COR-L47 (cell line): ENCODE results near the gene PROP1.
"Not testable (repeated sequence)": the region's sequence is repeated elsewhere in the genome, so short reads cannot be mapped to it uniquely, and the experiment has no call there.

ENCODE experiments used
- DNase-seq: peaks from one replicate; lab custom pipeline; 2025; lab: John Stamatoyannopoulos, UW

Gene PROP1

DNA sequence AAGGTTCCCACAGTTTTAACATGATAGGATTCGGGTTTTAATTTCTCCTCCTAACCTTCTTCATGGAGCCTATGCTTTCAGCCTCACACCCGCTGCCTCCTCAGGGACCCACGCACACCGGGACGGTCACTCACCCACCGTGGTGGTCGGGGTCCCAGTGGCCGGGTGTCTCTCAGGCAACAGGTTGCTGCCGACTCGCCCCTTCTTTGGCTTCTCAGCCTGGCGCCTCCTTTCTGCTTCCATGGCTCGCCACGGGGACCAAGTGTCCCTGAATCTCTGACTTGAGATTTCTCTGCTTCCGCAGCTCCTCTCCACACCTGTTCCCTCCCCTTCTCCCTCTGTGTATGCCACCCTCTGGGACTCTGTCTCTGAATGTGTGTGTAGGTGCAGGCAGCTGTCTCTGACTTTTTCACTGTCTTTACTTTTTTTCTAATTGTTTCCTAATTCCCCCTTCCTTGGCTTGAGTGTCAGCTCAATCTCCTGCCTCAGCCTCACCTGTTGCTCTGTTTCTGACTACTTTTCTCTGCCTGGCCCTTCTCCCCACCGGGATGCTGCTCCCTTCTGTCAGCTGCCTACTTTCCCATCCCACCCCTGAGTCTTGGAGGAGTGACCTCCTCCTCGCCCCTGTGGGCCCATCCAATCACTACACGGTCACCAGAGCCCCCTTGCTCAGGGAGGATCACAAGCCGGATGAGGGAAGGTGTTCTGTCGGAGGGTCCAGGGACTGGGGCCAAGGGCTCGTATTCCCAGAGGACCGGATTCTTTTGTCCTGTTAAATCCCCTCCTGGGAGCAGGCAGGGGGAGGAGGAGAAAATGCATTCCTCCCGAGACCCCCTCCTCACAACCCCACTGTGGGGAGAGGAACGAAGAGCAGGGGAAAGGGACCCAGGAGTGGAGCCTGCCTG lies at the start of gene PROP1:
Gene PROP1 (minus strand): TSS at position 552 of the 905 bp plus-strand sequence. CDS start 309 bp downstream, at position 243.
- no peak for DNase-seq

DNA sequence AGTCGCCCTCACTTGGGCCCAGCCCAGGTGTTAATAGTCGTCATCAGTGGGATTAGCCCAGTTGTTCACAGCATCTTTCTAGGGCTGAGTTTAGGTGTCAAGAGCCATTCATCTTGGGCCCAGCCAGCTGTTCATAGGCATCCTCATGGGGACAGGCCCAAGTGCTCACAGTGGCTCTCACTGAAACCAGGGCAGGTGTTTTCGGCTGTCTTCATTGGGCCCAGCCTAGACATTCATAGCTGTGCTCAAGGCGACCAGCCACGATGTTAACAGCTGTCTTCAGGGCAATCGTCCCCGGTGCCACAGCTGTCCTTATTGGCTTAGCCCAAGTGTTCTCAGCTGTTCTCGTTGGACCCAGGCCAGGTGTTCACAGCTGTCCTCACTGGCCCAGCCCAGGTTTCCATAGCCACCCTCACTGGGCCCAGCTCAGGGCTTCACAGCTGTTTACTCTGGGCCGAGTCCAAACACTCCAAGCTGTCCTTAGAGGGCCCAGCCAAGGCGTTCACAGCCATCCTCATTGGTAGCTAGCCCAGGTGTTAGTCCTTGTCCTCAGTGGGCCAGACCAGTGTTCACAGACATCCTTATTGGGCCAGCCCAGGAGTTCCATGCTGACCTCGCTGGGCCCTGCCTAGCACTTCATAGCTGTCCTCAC lies 23.5 kb upstream of the PROP1 start:
- not testable (repeated sequence) for DNase-seq

DNA sequence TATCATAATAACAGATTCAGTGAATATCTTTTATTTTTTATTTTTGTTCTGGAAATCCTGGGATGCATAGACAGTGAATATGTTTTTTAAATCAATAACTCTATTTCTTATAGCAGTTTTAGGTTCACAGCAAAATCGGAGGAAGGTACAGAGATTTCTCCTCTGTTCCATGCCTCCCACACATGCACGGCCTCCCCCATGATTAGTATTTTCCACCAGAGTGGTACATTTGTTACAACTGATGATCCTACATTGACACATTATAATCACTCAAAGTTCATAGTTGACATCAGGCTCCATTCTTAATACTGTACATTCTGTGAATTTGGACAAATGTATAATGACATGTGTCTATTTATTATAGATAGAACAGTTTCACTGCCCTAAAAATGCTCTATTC lies 16.7 kb upstream of the PROP1 start:
- not testable (repeated sequence) for DNase-seq

DNA sequence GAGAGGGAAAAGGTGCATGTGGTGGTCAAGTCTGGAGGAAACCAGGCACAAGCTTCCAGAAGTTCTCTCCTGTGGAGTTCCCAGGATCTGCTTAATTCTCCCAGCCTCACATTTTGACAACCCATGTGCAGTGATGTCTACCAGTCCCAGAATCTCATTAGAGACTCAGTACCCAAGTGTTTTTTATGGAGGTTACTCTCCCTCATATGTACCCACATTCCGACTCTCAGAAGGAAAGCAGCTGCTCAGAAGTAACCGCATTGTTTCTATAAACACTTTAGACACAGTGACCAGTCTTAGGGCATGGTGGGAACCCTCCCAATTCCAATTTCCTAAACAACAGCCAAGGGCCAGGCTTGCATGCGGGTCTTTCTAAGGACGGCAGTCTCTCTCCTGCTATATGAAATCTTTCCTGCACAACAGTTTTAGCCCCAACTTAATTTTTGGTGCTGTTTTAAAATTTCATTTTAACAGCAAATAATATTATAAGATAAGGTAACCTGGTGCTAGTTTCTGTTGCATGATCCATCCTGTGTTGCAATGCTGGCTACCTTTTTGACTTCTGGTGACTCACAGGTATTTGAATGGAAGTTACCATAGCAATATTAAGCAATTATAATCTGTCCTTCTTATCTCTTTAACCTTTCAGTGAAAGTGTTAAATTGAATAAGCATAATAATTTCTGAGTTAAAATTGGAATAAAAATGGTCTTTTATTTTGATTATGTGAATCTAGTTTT lies 15.9 kb upstream of the PROP1 start:
- DNase-seq, result not testable (repeated sequence)

DNA sequence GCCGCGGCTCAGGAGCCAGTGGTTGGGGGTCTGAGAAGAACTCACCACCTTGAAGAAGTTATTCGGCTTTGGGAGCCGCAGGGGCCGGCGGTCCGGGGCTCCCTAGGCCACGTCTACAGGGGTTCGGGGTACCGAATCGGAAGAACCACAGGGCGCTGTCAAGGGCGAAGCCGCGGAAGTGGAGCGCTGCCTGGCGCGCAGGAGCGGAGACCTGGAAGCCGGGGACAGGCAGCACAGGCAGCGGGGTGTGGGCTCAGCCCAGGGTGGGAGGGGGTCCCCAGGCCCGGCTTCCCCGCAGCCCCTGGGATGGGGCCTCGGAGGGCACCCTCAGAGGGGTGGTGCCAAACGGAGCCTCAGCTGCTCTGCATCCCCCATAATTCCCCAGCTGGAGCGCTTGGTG lies 11.2 kb upstream of the PROP1 start:
- not testable (repeated sequence) for DNase-seq

DNA sequence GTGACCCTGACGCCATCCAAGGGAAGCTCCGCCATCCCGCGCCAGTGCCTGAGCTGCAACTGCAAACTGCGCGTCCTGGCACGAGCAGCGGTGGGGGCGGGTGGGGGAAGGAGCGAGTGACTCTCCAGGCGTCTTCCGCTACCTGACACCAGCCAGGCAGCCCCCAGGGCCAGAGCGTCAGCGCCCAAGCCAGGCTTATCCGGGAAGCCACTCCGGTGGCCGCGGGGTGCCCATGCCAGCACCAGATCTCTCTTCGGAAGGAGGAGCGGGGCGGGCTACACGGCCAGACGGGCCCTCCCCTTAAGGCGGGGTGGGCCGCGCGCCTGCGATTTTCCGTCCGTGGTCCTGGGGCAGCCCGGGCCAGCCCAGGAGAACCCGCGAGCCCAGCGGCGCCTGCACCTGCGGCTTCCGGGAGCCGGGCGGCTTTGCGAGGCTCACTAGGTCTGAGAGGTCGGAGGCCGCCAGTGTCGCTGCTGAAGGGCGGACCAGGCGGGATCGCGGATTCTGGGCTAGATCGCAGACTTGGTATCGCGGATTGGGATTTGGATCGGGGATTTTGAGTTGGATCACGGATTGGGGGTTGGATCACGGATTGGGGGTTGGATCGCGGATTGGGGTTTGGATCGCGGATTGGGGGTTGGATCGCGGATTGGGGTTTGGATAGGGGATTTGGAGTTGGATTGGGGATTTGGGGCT lies 10.6 kb upstream of the PROP1 start:
- not testable (repeated sequence) for DNase-seq

DNA sequence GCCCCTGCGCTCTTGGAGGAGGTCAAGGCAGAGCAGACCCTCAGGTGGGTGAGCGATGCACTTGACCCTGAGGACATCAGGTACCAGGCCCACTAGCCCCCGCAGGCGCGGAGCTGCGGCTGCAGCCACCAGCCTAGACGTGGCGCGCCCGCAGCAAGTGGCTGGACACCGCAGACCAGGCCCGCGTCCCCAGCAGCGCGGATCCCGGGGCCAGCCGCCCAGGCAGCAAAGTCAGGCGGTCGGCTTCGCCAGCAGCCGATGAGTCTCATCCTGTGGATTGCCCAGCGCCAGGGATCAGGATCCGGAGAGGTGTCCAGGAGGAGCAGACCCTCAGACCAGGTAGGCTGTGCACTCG lies 10.1 kb upstream of the PROP1 start:
- DNase-seq, result not testable (repeated sequence)

DNA sequence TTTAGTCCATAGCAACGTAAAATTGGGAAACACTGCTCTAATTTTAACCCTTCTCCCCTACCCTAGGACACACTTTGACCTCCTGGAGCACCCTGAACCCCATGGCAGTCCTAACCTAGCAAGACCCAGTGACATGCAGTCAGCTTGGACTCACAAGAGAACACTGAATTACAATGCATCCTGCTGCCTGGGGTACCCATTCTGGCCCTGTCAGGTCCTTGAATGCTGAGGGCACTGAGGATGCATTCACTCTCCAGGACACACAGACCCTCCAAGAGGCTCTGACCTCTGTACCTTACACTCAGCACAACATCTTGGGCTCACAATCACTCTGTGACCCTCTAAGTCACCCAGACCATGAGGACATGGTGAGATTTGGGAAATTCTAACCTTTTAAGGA lies 1.8 kb upstream of the PROP1 start:
- DNase-seq, result no peak

DNA sequence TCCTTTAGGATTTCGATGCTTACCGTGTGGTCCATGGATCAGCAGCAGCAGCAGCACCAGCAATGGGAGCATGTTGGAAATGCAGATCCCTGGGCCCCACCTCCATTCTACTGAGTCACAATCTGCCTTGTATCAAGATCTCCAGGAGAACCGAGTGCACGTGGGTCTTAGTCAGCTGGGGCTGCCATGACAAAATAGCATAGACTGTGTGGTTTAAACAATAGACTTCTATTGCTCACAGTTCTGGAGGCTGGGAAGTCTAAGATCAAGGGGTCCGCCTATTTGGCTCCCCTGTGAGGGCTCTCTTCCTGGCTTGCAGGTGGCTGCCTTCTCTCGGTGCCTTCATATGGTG lies 1.3 kb upstream of the PROP1 start:
- no peak for DNase-seq

DNA sequence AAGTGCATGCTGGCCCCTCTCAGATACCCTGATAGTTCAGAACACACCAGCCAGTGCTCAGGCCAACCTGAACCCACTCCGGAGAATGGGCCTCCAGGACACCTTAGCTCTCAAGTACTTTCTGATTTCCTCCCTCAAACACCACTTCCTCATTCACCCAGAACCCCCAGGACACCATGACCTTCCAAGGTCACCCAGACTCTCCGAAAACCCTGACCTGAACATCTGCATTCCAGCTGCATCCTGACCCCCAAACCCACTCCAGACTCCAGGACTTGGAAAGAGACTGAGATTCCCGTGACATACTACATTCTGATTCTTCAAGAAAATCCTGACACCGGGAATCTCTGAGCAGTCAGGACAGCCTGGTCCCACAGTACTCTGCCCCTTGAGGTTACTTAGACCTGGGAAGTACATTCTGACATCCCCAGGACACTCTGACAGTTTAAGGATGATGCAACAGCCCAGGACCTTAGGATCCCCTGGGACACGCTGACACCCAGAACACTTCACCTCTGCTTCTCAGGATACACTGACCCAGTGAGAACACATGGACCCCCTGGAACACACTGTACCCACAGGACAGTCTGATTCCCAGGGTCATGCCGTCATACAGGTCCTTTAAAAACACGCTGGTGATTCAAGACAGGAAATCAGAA lies 747 bp upstream of the PROP1 start:
- no peak for DNase-seq

DNA sequence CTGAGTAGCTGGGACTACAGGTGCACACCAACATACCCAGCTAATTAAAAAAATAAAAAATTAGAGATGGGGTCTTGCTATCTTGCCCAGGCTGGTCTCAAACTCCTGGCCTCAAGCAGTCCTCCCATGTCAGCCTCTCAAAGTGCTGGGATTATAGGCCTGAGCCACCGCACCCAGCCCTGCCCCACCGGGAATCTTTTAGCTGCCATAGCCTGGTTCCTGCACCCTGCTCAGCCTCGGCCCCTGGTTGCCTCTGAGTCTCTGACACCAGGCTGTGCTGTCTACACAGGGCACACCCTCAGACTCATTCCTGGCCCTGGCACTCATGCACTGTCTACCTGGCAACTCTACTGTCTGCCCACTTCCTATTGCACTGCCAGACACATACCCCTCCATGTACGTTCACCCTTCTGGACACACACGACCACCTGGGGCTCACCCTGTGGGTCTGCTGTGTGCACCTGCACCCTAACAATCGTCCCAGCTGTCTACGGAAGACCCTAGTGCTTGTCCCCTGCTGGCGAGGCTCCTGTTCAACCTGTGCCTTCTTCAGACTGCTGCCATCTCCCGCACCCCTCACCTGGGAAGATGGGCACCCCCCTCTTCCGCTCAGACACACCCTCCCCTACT lies 1.4 kb downstream of the PROP1 start:
- peak; percentile 33 for DNase-seq

DNA sequence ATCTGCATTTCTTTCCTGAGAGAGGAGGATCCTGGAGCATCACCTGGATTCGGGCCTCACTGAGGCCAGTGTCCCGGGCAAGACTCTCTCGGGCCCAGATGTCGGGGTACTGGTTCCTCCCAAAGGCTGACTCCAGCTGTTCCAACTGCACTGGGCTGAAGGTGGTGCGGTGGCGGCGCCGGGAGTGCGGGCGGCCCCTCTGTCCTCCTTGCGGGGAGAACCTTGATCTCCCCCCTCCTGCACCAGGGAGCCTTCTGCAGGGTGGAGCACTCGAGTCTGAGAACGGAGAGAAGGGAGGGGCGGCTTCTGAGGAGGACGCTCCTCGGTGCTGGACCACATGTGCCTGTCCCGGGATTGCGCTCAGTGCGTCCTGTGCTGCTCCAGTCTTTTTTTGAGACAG lies 2.0 kb downstream of the PROP1 start:
- DNase-seq, result no peak

DNA sequence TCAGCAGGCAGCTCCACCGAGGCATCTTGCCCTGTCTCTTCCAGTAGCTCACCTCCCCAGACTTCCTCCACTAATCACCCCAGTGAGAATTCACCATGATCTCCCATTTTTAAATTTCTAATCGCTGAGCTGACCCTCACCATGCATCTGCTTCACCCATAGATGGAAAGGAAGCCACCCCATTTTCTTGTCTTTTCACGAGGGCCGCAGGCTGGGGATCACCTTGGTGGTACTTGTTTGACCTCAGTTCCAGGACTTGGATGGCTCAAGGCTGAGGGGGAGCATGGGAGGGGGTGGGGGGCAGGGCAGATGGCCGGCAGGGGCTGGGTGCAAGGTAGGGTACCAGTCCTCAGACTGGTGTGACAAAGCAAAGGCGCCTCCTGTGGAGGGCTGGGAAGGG lies 3.6 kb downstream of the PROP1 start:
- DNase-seq, result no peak

DNA sequence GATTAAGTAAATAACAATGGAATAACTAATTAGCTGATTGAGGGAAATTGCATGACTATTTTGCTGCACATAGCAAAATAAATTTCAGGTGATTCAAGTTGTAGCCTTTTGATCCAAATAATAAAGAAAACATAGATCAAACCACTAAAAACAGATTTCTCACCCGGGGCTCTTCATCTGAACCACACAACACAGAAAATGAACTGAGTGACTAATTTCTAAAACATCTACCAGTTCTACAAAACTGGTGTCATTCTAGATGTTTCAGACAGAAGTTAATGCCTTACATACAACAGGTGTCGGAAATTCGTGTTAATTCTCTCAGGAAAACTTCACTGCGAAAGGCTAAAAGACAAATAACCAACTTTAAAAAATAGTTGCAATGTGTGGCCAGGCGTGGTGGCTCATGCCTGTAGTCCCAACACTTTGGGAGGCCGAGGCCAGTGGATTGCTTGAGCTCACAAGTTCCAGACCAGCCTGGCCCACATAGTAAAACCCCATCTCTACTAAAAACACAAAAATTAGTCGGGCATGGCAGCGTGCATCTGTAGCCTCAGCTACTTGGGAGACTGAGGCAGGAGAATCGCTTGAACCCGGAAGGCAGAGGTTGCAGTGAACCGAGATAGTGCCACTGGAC lies 6.9 kb downstream of the PROP1 start:
- DNase-seq, result no peak

DNA sequence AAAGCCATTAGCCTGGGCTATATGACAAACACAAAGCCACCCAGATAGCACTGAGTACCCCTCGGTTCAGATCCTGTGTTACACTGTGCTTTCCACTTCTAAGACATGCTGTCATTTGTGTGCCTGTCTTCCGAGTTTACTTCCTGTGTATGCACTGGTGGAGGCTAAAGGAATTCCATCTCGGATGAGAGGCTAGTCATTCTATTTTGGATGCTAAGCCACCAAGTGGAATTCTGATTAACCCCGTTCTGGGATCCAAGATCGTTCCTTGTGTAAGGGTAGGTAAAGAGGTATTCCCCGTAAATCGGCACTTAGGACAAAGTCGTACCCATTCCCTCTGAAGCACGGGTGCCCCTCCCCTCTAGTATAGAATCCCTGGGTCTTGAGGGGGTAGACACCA lies 8.7 kb downstream of the PROP1 start:
- DNase-seq, result no peak

DNA sequence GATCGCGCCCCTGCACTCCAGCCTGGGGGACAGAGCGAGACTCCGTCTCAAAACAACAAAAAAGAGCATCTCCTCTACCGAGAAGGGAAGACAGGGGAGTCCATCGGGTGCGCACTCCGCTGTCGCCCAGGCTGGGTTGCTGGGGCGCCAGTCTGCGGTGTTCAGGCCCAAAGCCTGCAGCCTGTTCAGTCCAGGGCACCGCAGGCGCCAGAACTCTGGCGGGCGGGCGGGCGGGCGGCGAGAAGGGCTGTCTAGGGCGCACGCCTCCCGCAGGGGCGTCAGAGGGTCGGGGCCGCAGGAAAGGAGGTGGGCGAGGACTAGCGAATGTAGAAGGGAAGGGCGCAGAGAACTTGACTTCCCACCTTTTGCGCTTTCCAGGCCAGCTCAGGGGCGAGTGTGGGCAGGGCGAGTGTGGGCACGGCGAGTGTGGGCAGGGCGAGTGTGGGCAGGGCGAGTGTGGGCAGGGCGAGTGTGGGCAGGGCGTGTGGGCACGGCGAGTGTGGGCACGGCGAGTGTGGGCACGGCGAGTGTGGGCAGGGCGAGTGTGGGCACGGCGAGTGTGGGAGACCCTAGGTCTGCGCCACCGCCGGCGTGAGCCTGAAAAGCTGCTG lies 10.5 kb downstream of the PROP1 start:
- DNase-seq, result no peak

DNA sequence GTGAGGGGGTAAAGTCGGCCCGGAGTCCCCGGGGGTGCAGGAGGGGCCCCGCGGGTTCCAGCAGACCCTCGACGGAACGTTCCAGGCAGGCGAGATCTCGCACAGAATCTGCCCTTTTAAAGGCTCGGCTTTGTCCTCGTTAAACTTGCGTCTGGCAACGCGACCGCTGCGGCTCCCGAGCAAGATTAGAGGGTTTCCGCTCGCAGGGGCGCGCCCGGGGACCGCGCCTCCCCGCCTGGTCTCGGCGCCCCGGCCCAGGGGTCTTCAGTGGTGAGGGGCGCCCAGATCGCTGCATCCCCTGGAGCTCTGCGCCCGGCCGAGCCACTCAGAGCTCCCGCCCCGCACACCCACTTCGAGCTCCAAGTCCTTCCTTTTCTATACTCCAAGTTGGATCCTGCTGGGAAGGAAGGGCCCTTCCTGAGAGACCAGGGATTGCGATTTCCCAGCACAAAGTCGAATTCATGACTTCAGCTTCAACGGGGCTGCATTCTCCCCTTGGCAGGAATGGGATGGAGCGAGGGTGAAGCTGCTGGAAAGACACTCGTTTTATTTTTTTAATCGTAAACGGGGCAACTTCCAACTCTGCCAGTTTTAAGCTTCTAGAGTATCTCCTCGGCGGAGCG lies 11.3 kb downstream of the PROP1 start:
- DNase-seq, result no peak

DNA sequence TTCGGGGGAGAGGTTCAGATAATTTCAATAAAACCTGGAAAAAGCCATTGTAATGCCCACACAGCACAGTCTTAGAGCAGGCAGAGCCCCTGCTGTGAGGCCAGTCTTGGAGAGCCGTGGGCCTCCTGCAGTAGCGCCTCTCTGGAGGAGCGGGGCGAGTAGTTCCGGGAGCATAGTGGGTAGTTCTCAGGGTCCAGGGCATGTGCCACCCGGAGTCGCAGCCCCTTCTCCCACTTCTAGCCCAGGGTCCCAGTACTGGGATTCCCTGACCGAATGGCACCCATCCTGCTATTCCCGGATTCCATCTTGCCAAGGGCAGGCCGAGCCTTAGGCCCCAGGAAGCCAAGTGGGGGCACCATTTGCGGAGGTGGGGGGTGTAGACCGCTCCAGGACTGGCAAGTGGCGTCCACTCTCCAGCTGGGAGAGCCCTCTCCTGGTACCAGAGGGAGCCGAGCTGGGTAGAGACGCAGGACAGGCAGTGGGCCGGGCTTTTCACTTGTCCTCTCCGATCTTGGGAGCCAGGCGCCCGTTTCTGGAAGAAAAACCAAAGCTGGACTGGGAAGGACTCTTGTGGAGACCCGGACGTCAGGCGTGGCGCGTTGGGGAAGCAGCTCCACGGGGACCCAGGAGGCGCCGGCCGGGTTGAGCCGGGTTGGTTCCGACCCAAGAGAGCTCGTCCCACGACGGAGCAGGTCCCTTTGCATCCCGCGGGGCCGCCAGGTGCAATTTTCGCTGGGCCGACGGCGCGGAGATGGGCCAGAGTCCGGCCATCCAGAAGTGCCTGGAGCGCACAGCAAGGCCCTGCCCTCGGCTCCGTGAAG lies 12.1 kb downstream of the PROP1 start:
- DNase-seq, result no peak

DNA sequence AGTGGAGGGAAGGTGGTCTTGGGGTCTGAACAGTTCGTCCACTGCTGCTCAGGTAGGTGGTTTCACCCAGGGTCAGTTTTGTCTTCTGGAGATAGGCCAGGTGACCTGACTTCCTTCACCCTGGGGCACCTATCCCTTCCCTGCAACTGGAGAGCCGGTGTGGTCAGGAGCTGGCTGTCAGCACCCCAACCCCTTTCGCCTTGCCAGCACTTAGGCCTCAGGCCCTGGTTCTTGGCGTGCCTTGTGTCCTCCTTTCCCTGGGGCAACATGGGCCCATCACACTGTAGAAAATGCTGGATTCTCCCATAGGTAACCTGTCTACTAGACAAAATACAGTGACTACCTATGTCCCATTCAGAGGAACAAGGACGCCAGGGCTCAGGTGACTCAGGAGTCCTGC lies 13.1 kb downstream of the PROP1 start:
- DNase-seq, result no peak
